Loucy (cell line): Measurements from ENCODE around the gene DPCD.

Experiments used
- EZH2phosphoT487 ChIP-seq: fragments of 200-600 bp; IDR thresholded peaks from 2 replicates; pipeline ENCODE4 v1.6.1; 2018; ENCODE audit warnings: antibody characterized with exemption, mild to moderate bottlenecking, moderate library complexity, borderline replicate concordance
- TF ChIP-seq, protein P1 (sequence below): fragments of 200-600 bp; sonication (generic); conservative IDR thresholded peaks from 2 replicates; pipeline ENCODE4 v1.5.1; 2014; ENCODE audit warnings: mild to moderate bottlenecking, antibody characterized with exemption, low read length

DNA sequence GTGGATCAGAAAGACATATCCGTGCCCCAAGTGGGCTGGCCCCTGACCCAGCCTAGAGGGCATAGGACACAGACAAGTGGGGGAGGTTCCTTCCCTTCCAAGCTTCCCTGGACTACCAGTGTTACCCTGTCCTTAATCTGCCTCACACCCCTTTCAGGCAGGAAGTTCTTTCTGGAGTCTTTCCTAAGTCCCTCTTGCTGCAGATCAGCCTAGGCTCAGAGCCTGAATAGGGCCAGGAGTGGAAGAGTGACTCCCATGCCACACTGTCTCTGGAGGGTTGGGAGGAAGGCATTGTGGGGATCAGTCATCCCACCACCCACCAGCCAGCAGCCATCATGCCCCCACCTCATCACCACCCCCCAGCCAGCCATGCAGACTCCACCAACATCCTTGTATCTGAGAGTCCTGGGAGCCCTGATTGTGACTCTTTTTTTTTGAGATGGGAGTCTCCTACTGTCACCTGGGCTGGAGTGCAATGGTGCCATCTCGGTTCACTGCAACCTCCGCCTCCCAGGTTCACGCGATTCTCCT, 22.7 kb upstream of the DPCD start:
- TF ChIP-seq, protein P1, sequence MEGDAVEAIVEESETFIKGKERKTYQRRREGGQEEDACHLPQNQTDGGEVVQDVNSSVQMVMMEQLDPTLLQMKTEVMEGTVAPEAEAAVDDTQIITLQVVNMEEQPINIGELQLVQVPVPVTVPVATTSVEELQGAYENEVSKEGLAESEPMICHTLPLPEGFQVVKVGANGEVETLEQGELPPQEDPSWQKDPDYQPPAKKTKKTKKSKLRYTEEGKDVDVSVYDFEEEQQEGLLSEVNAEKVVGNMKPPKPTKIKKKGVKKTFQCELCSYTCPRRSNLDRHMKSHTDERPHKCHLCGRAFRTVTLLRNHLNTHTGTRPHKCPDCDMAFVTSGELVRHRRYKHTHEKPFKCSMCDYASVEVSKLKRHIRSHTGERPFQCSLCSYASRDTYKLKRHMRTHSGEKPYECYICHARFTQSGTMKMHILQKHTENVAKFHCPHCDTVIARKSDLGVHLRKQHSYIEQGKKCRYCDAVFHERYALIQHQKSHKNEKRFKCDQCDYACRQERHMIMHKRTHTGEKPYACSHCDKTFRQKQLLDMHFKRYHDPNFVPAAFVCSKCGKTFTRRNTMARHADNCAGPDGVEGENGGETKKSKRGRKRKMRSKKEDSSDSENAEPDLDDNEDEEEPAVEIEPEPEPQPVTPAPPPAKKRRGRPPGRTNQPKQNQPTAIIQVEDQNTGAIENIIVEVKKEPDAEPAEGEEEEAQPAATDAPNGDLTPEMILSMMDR, result no peak
- TF ChIP-seq EZH2phosphoT487, result no peak
